ENCODE results near the gene TLE7. TPM values are rescaled to one million over a fixed set of nuclear protein-coding genes. Genes with fewer than 3 reads are reported as not detected.
A peak's percentile ranks its signal among the peaks of the same experiment; 100 is the strongest.

Gene TLE7
- total and polyA plus RNA-seq, 2 of the 8 experiments (the other 6 are each of a cell fraction or from before 2014, with no cell fraction given), result 0.03 TPM; not detected in 1

- H3K9ac ChIP-seq (replicated peaks in 1 of 4; ENCODE audit: extremely low read depth in 1 of 4, low read depth in 3 of 4, low read length in 3 of 4), result no peak overlapping the region
- no peak overlapping the region for H4K91ac ChIP-seq (replicated peaks; ENCODE audit: insufficient read length, low read length)
- H2BK15ac ChIP-seq (ENCODE audit: low read length), result 0 out of 2 replicates have a peak overlapping the region, but pooled peaks have one; percentile 81
- 81% methylated on average over 5 of the region's 6 CpGs; no CpG with 5 or more reads in 1 of the 2 experiments for WGBS, 2 experiments (ENCODE audit: extremely low coverage in 1 of 2, insufficient coverage in 1 of 2, insufficient read length in 1 of 2, insufficient replicate concordance in 2 of 2, low coverage in 1 of 2, low lambda C conversion rate in 2 of 2, missing lambda C conversion rate in 1 of 2)
- H3K27ac ChIP-seq (ENCODE audit: low read depth, low read length), result no peak overlapping the region
- peaks cover 5% of the 10 kb centered on the region; the same call in 1 of the 2 replicates for H3K23me2 ChIP-seq (ENCODE audit: low read depth, low read length)
- peaks cover 0 to 5% (median 3%) of the 10 kb centered on the region in 4 experiments; a peak in 5 of 7 replicates for H3K4me1 ChIP-seq (replicated peaks in 1 of 4; ENCODE audit: control insufficient read depth in 3 of 4, insufficient read depth in 4 of 4, low read length in 3 of 4)
- no peak overlapping the region for H2BK5ac ChIP-seq (ENCODE audit: low read depth, low read length)
- H4K5ac ChIP-seq (ENCODE audit: insufficient read length, low read depth, low read length), result no peak overlapping the region
- no peaks in the 10 kb centered on the region for H3K9me3 ChIP-seq (ENCODE audit: insufficient read depth in 2 of 2, low read depth in 1 of 2, low read length in 1 of 2)
- H3K4me3 ChIP-seq (ENCODE audit: extremely low read depth in 1 of 4, insufficient read depth in 2 of 4, low read depth in 3 of 4, low read length in 4 of 4), result no peak overlapping the region
- H2BK20ac ChIP-seq (ENCODE audit: low read length), result no peak overlapping the region
- no peak overlapping the region for H3K4me2 ChIP-seq (ENCODE audit: insufficient read depth in 1 of 2, low read depth in 2 of 2, low read length in 2 of 2)
- H3K23ac ChIP-seq (ENCODE audit: insufficient read length), result no peak overlapping the region
- no peak overlapping the region for H2AK5ac ChIP-seq (ENCODE audit: low read depth, low read length)
- H3K27me3 ChIP-seq (replicated peaks in 1 of 4; ENCODE audit: control insufficient read depth in 3 of 4, extremely low read depth in 1 of 4, insufficient read depth in 3 of 4, low read length in 3 of 4), result peaks cover 0 to 13% (median 5%) of the 10 kb centered on the region in 4 experiments; a peak in 4 of 7 replicates
- peak overlapping the region; percentile 31; the same call in 1 of the 2 replicates for H4K8ac ChIP-seq (ENCODE audit: extremely low read depth, insufficient read depth, low read length)
- DNase-seq (ENCODE audit: low read depth in 1 of 2, low spot score in 2 of 2), result no peak
- H2AFZ ChIP-seq (ENCODE audit: low read length), result no peak overlapping the region
- no peak overlapping the region for H3K14ac ChIP-seq (ENCODE audit: insufficient read length)
- H3K36me3 ChIP-seq (ENCODE audit: control insufficient read depth in 2 of 4, insufficient read depth in 4 of 4, low read length in 3 of 4), result no peaks in the 10 kb centered on the region
- H2BK12ac ChIP-seq (ENCODE audit: low read depth, low read length), result no peak overlapping the region
- H2BK120ac ChIP-seq (replicated peaks; ENCODE audit: low read depth, low read length), result no peak overlapping the region
- no peak for FAIRE-seq
- H3K56ac ChIP-seq (replicated peaks; ENCODE audit: insufficient read length, low read depth, low read length), result no peak overlapping the region
- POLR2A ChIA-PET (ENCODE audit: partially characterized antibody), result no interaction called here
- CTCF ChIA-PET (ENCODE audit: partially characterized antibody), result interaction anchor here (0.9 to 7.8 kb wide), 3 partner anchors 13 to 129 kb away, joined by 3 to 99 read pairs (median 3); no protein-coding TSS in a partner anchor
- no peaks in the 10 kb centered on the region for H3K79me1 ChIP-seq (ENCODE audit: low read depth, low read length)
- H3K79me2 ChIP-seq (ENCODE audit: control insufficient read depth in 1 of 2, insufficient read depth in 2 of 2, low read length in 2 of 2), result no peaks in the 10 kb centered on the region
- peaks cover 0 to 3% of the 10 kb centered on the region in 2 experiments for H4K20me1 ChIP-seq (replicated peaks in 1 of 2; ENCODE audit: control insufficient read depth in 1 of 2, insufficient read depth in 2 of 2, low read length in 2 of 2)
- H3K18ac ChIP-seq (ENCODE audit: extremely low read depth, low read length), result no peak overlapping the region
- no peak overlapping the region for H3K4ac ChIP-seq (replicated peaks; ENCODE audit: insufficient read length, low read depth, low read length)
- TF ChIP-seq YY1 (IDR thresholded peaks at IDR 0.05; ENCODE audit: low read depth, low read length) (no peak), RAD21 (IDR thresholded peaks at IDR 0.05 in 1 of 2, conservative IDR thresholded peaks at IDR 0.05 in 1 of 2; ENCODE audit: low read depth in 2 of 2, low read length in 2 of 2) (no peak), NRF1 (IDR thresholded peaks at IDR 0.05; ENCODE audit: low read depth, low read length) (no peak), BACH1 (IDR thresholded peaks at IDR 0.05; ENCODE audit: low read length) (no peak), HDAC2 (IDR thresholded peaks at IDR 0.05; ENCODE audit: borderline replicate concordance in 1 of 2, low read depth in 2 of 2, low read length in 2 of 2) (no peak), JUN (IDR thresholded peaks at IDR 0.05; ENCODE audit: low read depth, low read length) (no peak), RBBP5 (IDR thresholded peaks at IDR 0.05; ENCODE audit: borderline replicate concordance, low read depth, low read length) (no peak), CTBP2 (IDR thresholded peaks at IDR 0.05; ENCODE audit: borderline replicate concordance, insufficient read depth, insufficient read length, low read length) (no peak), NANOG (IDR thresholded peaks at IDR 0.05; ENCODE audit: insufficient read depth, low read depth, low read length, poor library complexity, severe bottlenecking) (no peak), CBX8 (IDR thresholded peaks at IDR 0.05; ENCODE audit: borderline replicate concordance, low read depth, low read length) (no peak), SUZ12 (IDR thresholded peaks at IDR 0.05; ENCODE audit: low read length) (no peak), TCF12 (IDR thresholded peaks at IDR 0.05; ENCODE audit: low read depth, low read length) (no peak), RNF2 (IDR thresholded peaks at IDR 0.05; ENCODE audit: borderline replicate concordance, low read depth, low read length, missing control alignments, poor library complexity, severe bottlenecking) (no peak)
These were observed 17.2 kb downstream of the TLE7 start for GRCh38 chr16:71424626-71425025.
